Measurements from ENCODE around the gene SELENON.
A peak's percentile ranks its signal among the peaks of the same experiment; 100 is the strongest.

SELENON gene

GRCh38 chr1:25810341-25811299 lies 10.6 kb downstream of the SELENON start:
- peak; percentile 92 for TF ChIP-seq CTCF (conservative IDR thresholded peaks at IDR 0.05; ENCODE audit: low read depth, low read length)
- H3K4me3 ChIP-seq (ENCODE audit: low read depth, low read length) = no peak overlapping the region
- DNase-seq (ENCODE audit: low read depth) = peak; percentile 66

GRCh38 chr1:25811384-25812082 lies 11.5 kb downstream of the SELENON start:
- DNase-seq (ENCODE audit: low read depth) = no peak
- no peak overlapping the region for H3K4me3 ChIP-seq (ENCODE audit: low read depth, low read length)
- no peak for TF ChIP-seq CTCF (conservative IDR thresholded peaks at IDR 0.05; ENCODE audit: low read depth, low read length)

GRCh38 chr1:25813071-25813733 lies 13.2 kb downstream of the SELENON start:
- DNase-seq (ENCODE audit: low read depth) = no peak
- no peak overlapping the region for H3K4me3 ChIP-seq (ENCODE audit: low read depth, low read length)
- TF ChIP-seq CTCF (conservative IDR thresholded peaks at IDR 0.05; ENCODE audit: low read depth, low read length) = no peak

GRCh38 chr1:25813734-25814471 lies 13.9 kb downstream of the SELENON start:
- peak; percentile 4 for TF ChIP-seq CTCF (conservative IDR thresholded peaks at IDR 0.05; ENCODE audit: low read depth, low read length)
- no peak overlapping the region for H3K4me3 ChIP-seq (ENCODE audit: low read depth, low read length)
- no peak for DNase-seq (ENCODE audit: low read depth)

- no peak for TF ChIP-seq CTCF (conservative IDR thresholded peaks at IDR 0.05; ENCODE audit: low read depth, low read length)
- H3K4me3 ChIP-seq (ENCODE audit: low read depth, low read length) = no peak overlapping the region
- DNase-seq (ENCODE audit: low read depth) = no peak
These were observed 14.6 kb downstream of the SELENON start for GRCh38 chr1:25814549-25815087.

All from choroid plexus epithelial cell (primary cell).